Breast epithelium (tissue), 4 donors: Measurements from ENCODE around the gene SYVN1. TPM values are rescaled to one million over a fixed set of nuclear protein-coding genes. Genes with fewer than 3 reads are reported as not detected.

ENCODE experiments used
- DNase-seq, 2 donors: peaks; one replicate each; pipeline ENCODE4 v3.0.0-alpha.2; 2019; ENCODE audit warnings: low spot score in 2 of 2
- H3K27ac ChIP-seq, 2 donors: fragments of 200-600 bp; sonication (generic) in 1 of 2; one replicate each; pipeline ENCODE4 v1.5.1; 2016 to 2019; ENCODE audit warnings: mild to moderate bottlenecking in 1 of 2
- H3K27me3 ChIP-seq, 2 donors: fragments of 200-600 bp; sonication (generic) in 1 of 2; one replicate each; pipeline versions ENCODE4 v1.5.1 to v1.6.0; 2017 to 2019; ENCODE audit warnings: control low read depth in 1 of 2, mild to moderate bottlenecking in 1 of 2
- H3K36me3 ChIP-seq: fragments of 200-600 bp; one replicate; pipeline ENCODE4 v1.5.1; 2019
- H3K4me1 ChIP-seq, 2 donors: fragments of 200-600 bp; sonication (generic); one replicate each; pipeline ENCODE4 v1.5.1; 2016 to 2019; ENCODE audit warnings: control low read depth in 1 of 2
- H3K4me3 ChIP-seq, 3 donors: fragments of 200-600 bp; sonication (generic); 1 replicate in 2 of 3; 2 replicates in 1 of 3; pipeline ENCODE4 v1.5.1; 2016 to 2019; ENCODE audit warnings: mild to moderate bottlenecking in 3 of 3, moderate library complexity in 2 of 3
- H3K9me3 ChIP-seq, 2 donors: fragments of 200-600 bp; sonication (generic) in 1 of 2; one replicate each; pipeline ENCODE4 v1.5.1; 2016 to 2019; ENCODE audit warnings: control low read depth in 1 of 2
- CTCF ChIP-seq, 3 donors: fragments of 450-650 bp; IDR thresholded peaks; one replicate each; pipeline ENCODE4 v1.5.1; 2016 to 2017; ENCODE audit warnings: antibody characterized with exemption in 3 of 3, mild to moderate bottlenecking in 3 of 3, moderate library complexity in 3 of 3
- POLR2A ChIP-seq: fragments of 450-650 bp; IDR thresholded peaks from one replicate; pipeline ENCODE4 v1.6.1; 2016; ENCODE audit warnings: antibody characterized with exemption, mild to moderate bottlenecking, moderate library complexity
- POLR2AphosphoS5 ChIP-seq, 3 donors: sonication (generic); formaldehyde crosslinking; IDR thresholded peaks; one replicate each; pipeline ENCODE4 v1.6.1; 2017; ENCODE audit warnings: antibody characterized with exemption in 3 of 3
- intact Hi-C: fragments of 100-400 bp; cut with DNase I; formaldehyde crosslinking; loops from one replicate; pipeline ENCODE4 v1.15.1; 2023; ENCODE audit warnings: low total_unique reads
- total RNA-seq, 3 donors: library from RNA; depleted of rRNA; stranded (reverse); fragments of >200 nt; gene quantifications; one replicate each; pipeline ENCODE4 v1.1.0, GENCODE V29; 2016

Gene SYVN1
- total RNA-seq, 3 donors from 2014 or later: 25.8 to 31.7 (median 27.2) TPM

GRCh38 chr11:65117206-65118096 lies 16.9 kb downstream of the SYVN1 start, which contains the start of gene ZNHIT2:
TSS of gene ZNHIT2 (minus strand) at chr11:65117701. CDS start at chr11:65117653, 48 bp downstream.
- TF ChIP-seq CTCF (IDR thresholded peaks at IDR 0.05): peak; percentile 96 to 99 (median 99)
- TF ChIP-seq POLR2AphosphoS5 (IDR thresholded peaks at IDR 0.05): peak; percentile 80 to 91 (median 84)
- TF ChIP-seq POLR2A: peak; percentile 62
- Histone ChIP-seq H3K27ac (peak within 1 kb of the TSS; percentile 79 to 89), H3K27me3 (no peaks in the 10 kb centered on the region), H3K9me3 (no peaks in the 10 kb centered on the region), H3K36me3 (no peaks in the 10 kb centered on the region), H3K4me3 (peak within 1 kb of the TSS; percentile 90 to 97 (median 92)), H3K4me1 (peaks cover 10 to 21% of the 10 kb centered on the region in 2 donors)
- DNase-seq: peak; percentile 99 to 100
- intact Hi-C loops: no loop called here

GRCh38 chr11:65116370-65117205 lies 17.7 kb downstream of the SYVN1 start:
- no peaks in the 10 kb centered on the region for H3K36me3 ChIP-seq
- no peaks in the 10 kb centered on the region for H3K9me3 ChIP-seq
- intact Hi-C loops: no loop called here
- peak overlapping the region; percentile 79 to 89 for H3K27ac ChIP-seq
- H3K4me3 ChIP-seq: peak overlapping the region; percentile 90 to 97 (median 92)
- no peak for DNase-seq
- H3K27me3 ChIP-seq: no peaks in the 10 kb centered on the region
- peaks cover 10 to 22% of the 10 kb centered on the region in 2 donors for H3K4me1 ChIP-seq
- no peak for TF ChIP-seq POLR2A
- TF ChIP-seq POLR2AphosphoS5 (IDR thresholded peaks at IDR 0.05): no peak
- no peak for TF ChIP-seq CTCF (IDR thresholded peaks at IDR 0.05)

GRCh38 chr11:65115361-65116082 lies 18.8 kb downstream of the SYVN1 start:
- H3K4me1 ChIP-seq: peaks cover 6 to 17% of the 10 kb centered on the region in 2 donors
- no peaks in the 10 kb centered on the region for H3K9me3 ChIP-seq
- H3K4me3 ChIP-seq: no peak overlapping the region
- no peaks in the 10 kb centered on the region for H3K27me3 ChIP-seq
- no peak for DNase-seq
- no peak overlapping the region for H3K27ac ChIP-seq
- intact Hi-C loops: no loop called here
- no peaks in the 10 kb centered on the region for H3K36me3 ChIP-seq
- TF ChIP-seq POLR2A (no peak), CTCF (IDR thresholded peaks at IDR 0.05) (no peak), POLR2AphosphoS5 (IDR thresholded peaks at IDR 0.05) (no peak)

GRCh38 chr11:65114538-65115171 lies 19.7 kb downstream of the SYVN1 start:
- DNase-seq: no peak
- Histone ChIP-seq H3K4me3 (no peak overlapping the region), H3K27ac (no peak overlapping the region), H3K9me3 (no peaks in the 10 kb centered on the region), H3K27me3 (no peaks in the 10 kb centered on the region), H3K36me3 (peaks cover 1% of the 10 kb centered on the region), H3K4me1 (peaks cover 6 to 17% of the 10 kb centered on the region in 2 donors)
- intact Hi-C loops: no loop called here
- TF ChIP-seq CTCF (IDR thresholded peaks at IDR 0.05) (no peak), POLR2AphosphoS5 (IDR thresholded peaks at IDR 0.05) (no peak), POLR2A (no peak)
